CD14-positive monocyte (primary cell): ENCODE measurements around the gene NEURL1B. TPM values are rescaled to one million over a fixed set of nuclear protein-coding genes. Genes with fewer than 3 reads are reported as not detected.

Source experiments
- DNase-seq, 3 donors: peaks; one replicate each; pipeline ENCODE4 v3.0.0-alpha.2; 2011 to 2022
- H2AFZ ChIP-seq: 2 replicates; pipeline ENCODE4 v1.6.0; 2012; ENCODE audit warnings: mild to moderate bottlenecking, low read depth, low read length, inconsistent platforms; ENCODE audit not compliant: insufficient read depth, poor library complexity, severe bottlenecking
- H3K27ac ChIP-seq, 2 donors: 1 replicate in 1 of 2; 2 replicates in 1 of 2; pipeline ENCODE4 v1.5.1; 2012 to 2013; ENCODE audit warnings: low read length in 2 of 2, control low read depth in 1 of 2, inconsistent platforms in 1 of 2, low read depth in 1 of 2, mild to moderate bottlenecking in 1 of 2
- H3K27me3 ChIP-seq, 2 donors: one replicate each; pipeline versions ENCODE4 v1.6.0 to v1.6.1; 2011 to 2013; ENCODE audit warnings: low read length in 2 of 2; ENCODE audit not compliant: control insufficient read depth in 2 of 2, insufficient read depth in 2 of 2
- H3K36me3 ChIP-seq, 2 donors: replicated peaks in 1 of 2; 1 replicate in 1 of 2; 2 replicates in 1 of 2; pipeline versions ENCODE4 v1.5.1 to v1.6.1; 2012 to 2013; ENCODE audit warnings: low read length in 2 of 2, control low read depth in 1 of 2, inconsistent platforms in 1 of 2, mild to moderate bottlenecking in 1 of 2; ENCODE audit not compliant: insufficient read depth in 2 of 2, control insufficient read depth in 1 of 2
- H3K4me1 ChIP-seq, 2 donors: 1 replicate in 1 of 2; 2 replicates in 1 of 2; pipeline versions ENCODE4 v1.5.1 to v1.6.1; 2012 to 2013; ENCODE audit warnings: low read length in 2 of 2, control low read depth in 1 of 2, inconsistent platforms in 1 of 2, mild to moderate bottlenecking in 1 of 2, moderate library complexity in 1 of 2; ENCODE audit not compliant: insufficient read depth in 2 of 2, control insufficient read depth in 1 of 2
- H3K4me2 ChIP-seq: replicated peaks from 2 replicates; pipeline ENCODE3; 2012; ENCODE audit warnings: low read length, moderate library complexity, mild to moderate bottlenecking; ENCODE audit not compliant: poor library complexity, severe bottlenecking; ENCODE audit errors: extremely low read depth
- H3K4me3 ChIP-seq, 3 experiments: fragments of 200-600 bp in 1 of 3; sonication (generic) in 1 of 3; replicated peaks in 1 of 3; 1 replicate in 2 of 3; 2 replicates in 1 of 3; pipeline ENCODE4 v1.5.1; 2011 to 2013; ENCODE audit warnings: low read length in 3 of 3, mild to moderate bottlenecking in 3 of 3, control low read depth in 2 of 3, low read depth in 2 of 3, inconsistent platforms in 1 of 3, moderate library complexity in 1 of 3
- H3K79me2 ChIP-seq: 2 replicates; pipeline ENCODE4 v1.6.0; 2012; ENCODE audit warnings: mild to moderate bottlenecking, control low read depth, inconsistent platforms, low read length, moderate library complexity; ENCODE audit not compliant: insufficient read depth
- H3K9ac ChIP-seq: 2 replicates; pipeline ENCODE4 v1.6.0; 2017; ENCODE audit warnings: low read length, mild to moderate bottlenecking; ENCODE audit not compliant: insufficient read depth, poor library complexity, severe bottlenecking
- H3K9me3 ChIP-seq, 2 donors: replicated peaks in 1 of 2; 1 replicate in 1 of 2; 2 replicates in 1 of 2; pipeline versions ENCODE4 v1.5.1 to v1.6.1; 2012 to 2013; ENCODE audit warnings: low read length in 2 of 2, control low read depth in 1 of 2; ENCODE audit not compliant: control insufficient read depth in 1 of 2, insufficient read depth in 1 of 2
- H4K20me1 ChIP-seq: 2 replicates; pipeline ENCODE4 v1.6.0; 2012; ENCODE audit warnings: mild to moderate bottlenecking, low read length, control low read depth, moderate library complexity; ENCODE audit not compliant: insufficient read depth
- H3K27ac Mint-ChIP-seq, 7 donors: one replicate each; pipeline ENCODE4 v1.8.0; 2020; ENCODE audit warnings: mild to moderate bottlenecking in 7 of 7, mixed read lengths in 7 of 7, moderate library complexity in 6 of 7, inconsistent platforms in 2 of 7
- H3K27me3 Mint-ChIP-seq, 3 donors: one replicate each; pipeline ENCODE4 v1.8.0; 2021 to 2022; ENCODE audit warnings: low read depth in 3 of 3, mild to moderate bottlenecking in 3 of 3, mixed read lengths in 3 of 3, moderate library complexity in 3 of 3, inconsistent platforms in 1 of 3
- H3K36me3 Mint-ChIP-seq, 2 donors: one replicate each; pipeline ENCODE4 v1.8.0; 2020; ENCODE audit warnings: mixed read lengths in 2 of 2, inconsistent platforms in 1 of 2, mild to moderate bottlenecking in 1 of 2
- H3K4me1 Mint-ChIP-seq: one replicate; pipeline ENCODE4 v1.8.0; 2020; ENCODE audit warnings: mild to moderate bottlenecking, mixed read lengths
- H3K4me3 Mint-ChIP-seq, 2 donors: one replicate each; pipeline ENCODE4 v1.8.0; 2020; ENCODE audit warnings: mild to moderate bottlenecking in 2 of 2, mixed read lengths in 2 of 2, moderate library complexity in 1 of 2
- H3K9me3 Mint-ChIP-seq, 7 donors: one replicate each; pipeline ENCODE4 v1.8.0; 2020 to 2022; ENCODE audit warnings: mixed read lengths in 7 of 7, mild to moderate bottlenecking in 6 of 7, moderate library complexity in 6 of 7, inconsistent platforms in 2 of 7
- WGBS: methylation state at CpG from one replicate; pipeline ENCODE4 v1.1.5; 2013; ENCODE audit warnings: missing lambda C conversion rate; ENCODE audit not compliant: insufficient coverage; 5-methylcytosine and 5-hydroxymethylcytosine counted together
- intact Hi-C, 2 donors: fragments of 100-400 bp; cut with micrococcal nuclease; formaldehyde crosslinking; loops; one replicate each; pipeline versions ENCODE4 v1.15.0 to v1.15.1; 2023
- polyA plus RNA-seq, 3 donors: library from polyadenylated mRNA; depleted of rRNA in 1 of 3; unstranded in 2 of 3; stranded (reverse) in 1 of 3; fragments of 300-500 nt in 2 of 3; fragments of >200 nt in 1 of 3; fragmentation: Illumina TruSeq in 2 of 3; gene quantifications; 1 replicate in 2 of 3; 2 replicates in 1 of 3; pipeline ENCODE4 v1.2.3, GENCODE V29; 2012 to 2021
- TF ChIP-seq, protein P1 (sequence below): fragments of 200-600 bp; IDR thresholded peaks from one replicate; pipeline ENCODE4 v1.8.0; 2022; ENCODE audit warnings: antibody characterized with exemption, mild to moderate bottlenecking

Gene NEURL1B
- polyA plus RNA-seq, 3 donors: 0.01 TPM; not detected in 2

- DNase-seq: no peak
- Histone ChIP-seq H4K20me1 (no peaks in the 10 kb centered on the region), H3K4me1 (no peaks in the 10 kb centered on the region), H2AFZ (no peak overlapping the region), H3K4me2 (no peak overlapping the region), H3K27ac (no peak overlapping the region), H3K36me3 (no peaks in the 10 kb centered on the region), H3K4me3 (no peak overlapping the region), H3K27me3 (no peaks in the 10 kb centered on the region), H3K9me3 (no peaks in the 10 kb centered on the region), H3K79me2 (no peaks in the 10 kb centered on the region), H3K9ac (no peak overlapping the region)
- no peaks in the 10 kb centered on the region for H3K4me1 Mint-ChIP-seq
- peaks cover 0 to 4% (median 2%) of the 10 kb centered on the region in 3 donors for H3K27me3 Mint-ChIP-seq
- 81% methylated on average over 41 of the region's 45 CpGs for WGBS
- peaks cover 5 to 11% of the 10 kb centered on the region in 2 donors for H3K36me3 Mint-ChIP-seq
- no peak overlapping the region for H3K4me3 Mint-ChIP-seq
- no peak overlapping the region for H3K27ac Mint-ChIP-seq
- intact Hi-C loops: no loop called here
- no peaks in the 10 kb centered on the region for H3K9me3 Mint-ChIP-seq
- TF ChIP-seq, protein P1, sequence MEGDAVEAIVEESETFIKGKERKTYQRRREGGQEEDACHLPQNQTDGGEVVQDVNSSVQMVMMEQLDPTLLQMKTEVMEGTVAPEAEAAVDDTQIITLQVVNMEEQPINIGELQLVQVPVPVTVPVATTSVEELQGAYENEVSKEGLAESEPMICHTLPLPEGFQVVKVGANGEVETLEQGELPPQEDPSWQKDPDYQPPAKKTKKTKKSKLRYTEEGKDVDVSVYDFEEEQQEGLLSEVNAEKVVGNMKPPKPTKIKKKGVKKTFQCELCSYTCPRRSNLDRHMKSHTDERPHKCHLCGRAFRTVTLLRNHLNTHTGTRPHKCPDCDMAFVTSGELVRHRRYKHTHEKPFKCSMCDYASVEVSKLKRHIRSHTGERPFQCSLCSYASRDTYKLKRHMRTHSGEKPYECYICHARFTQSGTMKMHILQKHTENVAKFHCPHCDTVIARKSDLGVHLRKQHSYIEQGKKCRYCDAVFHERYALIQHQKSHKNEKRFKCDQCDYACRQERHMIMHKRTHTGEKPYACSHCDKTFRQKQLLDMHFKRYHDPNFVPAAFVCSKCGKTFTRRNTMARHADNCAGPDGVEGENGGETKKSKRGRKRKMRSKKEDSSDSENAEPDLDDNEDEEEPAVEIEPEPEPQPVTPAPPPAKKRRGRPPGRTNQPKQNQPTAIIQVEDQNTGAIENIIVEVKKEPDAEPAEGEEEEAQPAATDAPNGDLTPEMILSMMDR: no peak
Observed at GRCh38 chr5:172669386-172670004, 28.4 kb downstream of the NEURL1B start.

- no peaks in the 10 kb centered on the region for H3K36me3 ChIP-seq
- TF ChIP-seq, protein P1: no peak
- no peaks in the 10 kb centered on the region for H3K9me3 Mint-ChIP-seq
- H4K20me1 ChIP-seq: no peaks in the 10 kb centered on the region
- no peaks in the 10 kb centered on the region for H3K9me3 ChIP-seq
- intact Hi-C loops: no loop called here
- no peaks in the 10 kb centered on the region for H3K4me1 ChIP-seq
- no peak overlapping the region for H3K4me3 Mint-ChIP-seq
- DNase-seq: no peak
- no peak overlapping the region for H3K27ac Mint-ChIP-seq
- peaks cover 0 to 4% (median 2%) of the 10 kb centered on the region in 3 donors for H3K27me3 Mint-ChIP-seq
- H3K36me3 Mint-ChIP-seq: peaks cover 5 to 11% of the 10 kb centered on the region in 2 donors
- H3K27ac ChIP-seq: no peak overlapping the region
- H3K79me2 ChIP-seq: no peaks in the 10 kb centered on the region
- WGBS: 91% methylated on average over 50 of the region's 51 CpGs
- no peaks in the 10 kb centered on the region for H3K27me3 ChIP-seq
- no peak overlapping the region for H3K4me3 ChIP-seq
- no peak overlapping the region for H3K9ac ChIP-seq
- H3K4me1 Mint-ChIP-seq: no peaks in the 10 kb centered on the region
- H2AFZ ChIP-seq: no peak overlapping the region
- H3K4me2 ChIP-seq: no peak overlapping the region
Observed at GRCh38 chr5:172670005-172670402, 28.9 kb downstream of the NEURL1B start.
